Naive B cell (primary cell): ENCODE data around the gene ERC2. TPM values are rescaled to one million over a fixed set of nuclear protein-coding genes. Genes with fewer than 3 reads are reported as not detected.
A peak's percentile ranks its signal among the peaks of the same experiment; 100 is the strongest.

ENCODE experiments used
- ATAC-seq, 2 donors: fragments of 150-1000 bp; cut with Tn5 transposase; 2 replicates each; pipeline ENCODE4 v1.10.0; 2021; ENCODE audit warnings: low read depth in 2 of 2, mild to moderate bottlenecking in 2 of 2, moderate library complexity in 2 of 2
- DNase-seq: peaks from one replicate; pipeline ENCODE4 v3.0.0; 2022
- H3K27ac Mint-ChIP-seq, 6 donors: one replicate each; pipeline ENCODE4 v1.8.0; 2020 to 2022; ENCODE audit warnings: mild to moderate bottlenecking in 6 of 6, mixed read lengths in 6 of 6, moderate library complexity in 5 of 6, inconsistent platforms in 2 of 6
- H3K27me3 Mint-ChIP-seq, 3 donors: one replicate each; pipeline ENCODE4 v1.8.0; 2021 to 2022; ENCODE audit warnings: mixed read lengths in 3 of 3, mild to moderate bottlenecking in 1 of 3
- H3K36me3 Mint-ChIP-seq, 2 donors: one replicate each; pipeline ENCODE4 v1.8.0; 2020 to 2022; ENCODE audit warnings: mixed read lengths in 2 of 2, inconsistent platforms in 1 of 2, mild to moderate bottlenecking in 1 of 2
- H3K4me1 Mint-ChIP-seq, 3 donors: one replicate each; pipeline ENCODE4 v1.8.0; 2020 to 2022; ENCODE audit warnings: mixed read lengths in 3 of 3, inconsistent platforms in 1 of 3, mild to moderate bottlenecking in 1 of 3, moderate library complexity in 1 of 3
- H3K4me3 Mint-ChIP-seq, 8 donors: one replicate each; pipeline ENCODE4 v1.8.0; 2020 to 2022; ENCODE audit warnings: mild to moderate bottlenecking in 8 of 8, mixed read lengths in 8 of 8, moderate library complexity in 8 of 8, inconsistent platforms in 2 of 8
- H3K9me3 Mint-ChIP-seq, 7 donors: one replicate each; pipeline ENCODE4 v1.8.0; 2020 to 2022; ENCODE audit warnings: mixed read lengths in 7 of 7, mild to moderate bottlenecking in 5 of 7, inconsistent platforms in 2 of 7, moderate library complexity in 1 of 7
- polyA plus RNA-seq, 6 donors: library from polyadenylated mRNA; unstranded; fragments of 300-500 nt; fragmentation: Illumina TruSeq; gene quantifications; one replicate each; pipeline ENCODE4 v1.2.3, GENCODE V29; 2021; ENCODE audit warnings: low read depth in 6 of 6

ERC2 gene
- polyA plus RNA-seq, 6 donors from 2014 or later = not detected

- peaks cover 0 to 4% (median 4%) of the 10 kb centered on the region in 3 donors for H3K27me3 Mint-ChIP-seq
- ATAC-seq (no peak), DNase-seq (no peak)
- H3K9me3 Mint-ChIP-seq = peaks cover 0 to 7% (median 0%) of the 10 kb centered on the region in 7 donors
- no peak overlapping the region for H3K27ac Mint-ChIP-seq
- no peaks in the 10 kb centered on the region for H3K36me3 Mint-ChIP-seq
- no peak overlapping the region for H3K4me3 Mint-ChIP-seq
- H3K4me1 Mint-ChIP-seq = no peaks in the 10 kb centered on the region
Measured at GRCh38 chr3:55790596-55791350, 677.5 kb downstream of the ERC2 start.

GRCh38 chr3:55789516-55789915 is 678.8 kb downstream of the ERC2 start:
- DNase-seq (no peak), ATAC-seq (no peak)
- H3K4me1 Mint-ChIP-seq = no peaks in the 10 kb centered on the region
- peaks cover 0 to 7% (median 0%) of the 10 kb centered on the region in 7 donors for H3K9me3 Mint-ChIP-seq
- H3K27me3 Mint-ChIP-seq = peaks cover 0 to 4% (median 0%) of the 10 kb centered on the region in 3 donors
- H3K36me3 Mint-ChIP-seq = no peaks in the 10 kb centered on the region
- H3K4me3 Mint-ChIP-seq = no peak overlapping the region
- no peak overlapping the region for H3K27ac Mint-ChIP-seq

- DNase-seq (no peak), ATAC-seq (no peak)
- Mint-ChIP-seq H3K4me3 (no peak overlapping the region), H3K27me3 (no peaks in the 10 kb centered on the region), H3K27ac (no peak overlapping the region), H3K36me3 (no peaks in the 10 kb centered on the region), H3K9me3 (peaks cover 0 to 5% (median 0%) of the 10 kb centered on the region in 7 donors), H3K4me1 (no peaks in the 10 kb centered on the region)
Measured at GRCh38 chr3:55782807-55783206, 685.5 kb downstream of the ERC2 start.

GRCh38 chr3:55782351-55782750 is 685.9 kb downstream of the ERC2 start:
- Mint-ChIP-seq H3K4me3 (no peak overlapping the region), H3K4me1 (no peaks in the 10 kb centered on the region), H3K9me3 (peaks cover 0 to 5% (median 0%) of the 10 kb centered on the region in 7 donors), H3K27ac (no peak overlapping the region), H3K36me3 (no peaks in the 10 kb centered on the region), H3K27me3 (no peaks in the 10 kb centered on the region)
- ATAC-seq = no peak
- no peak for DNase-seq

GRCh38 chr3:55780913-55781312 is 687.4 kb downstream of the ERC2 start:
- no peaks in the 10 kb centered on the region for H3K4me1 Mint-ChIP-seq
- H3K27me3 Mint-ChIP-seq = peaks cover 0 to 2% (median 0%) of the 10 kb centered on the region in 3 donors
- no peak for DNase-seq
- H3K27ac Mint-ChIP-seq = no peak overlapping the region
- H3K4me3 Mint-ChIP-seq = no peak overlapping the region
- peaks cover 0 to 5% (median 0%) of the 10 kb centered on the region in 7 donors for H3K9me3 Mint-ChIP-seq
- ATAC-seq = no peak
- H3K36me3 Mint-ChIP-seq = no peaks in the 10 kb centered on the region

- Mint-ChIP-seq H3K36me3 (no peaks in the 10 kb centered on the region), H3K4me3 (no peak overlapping the region), H3K27ac (no peak overlapping the region), H3K4me1 (no peaks in the 10 kb centered on the region), H3K9me3 (peaks cover 0 to 5% (median 0%) of the 10 kb centered on the region in 7 donors), H3K27me3 (peaks cover 0 to 5% (median 0%) of the 10 kb centered on the region in 3 donors)
- DNase-seq (no peak), ATAC-seq (no peak)
Measured at GRCh38 chr3:55779543-55779942, 688.7 kb downstream of the ERC2 start.

- Mint-ChIP-seq H3K4me1 (no peaks in the 10 kb centered on the region), H3K36me3 (no peaks in the 10 kb centered on the region), H3K9me3 (peaks cover 0 to 9% (median 0%) of the 10 kb centered on the region in 7 donors), H3K27me3 (peaks cover 0 to 5% (median 0%) of the 10 kb centered on the region in 3 donors), H3K4me3 (no peak overlapping the region), H3K27ac (no peak overlapping the region)
- ATAC-seq (no peak), DNase-seq (no peak)
Measured at GRCh38 chr3:55775366-55776154, 692.7 kb downstream of the ERC2 start.

- no peaks in the 10 kb centered on the region for H3K4me1 Mint-ChIP-seq
- peaks cover 0 to 9% (median 0%) of the 10 kb centered on the region in 7 donors for H3K9me3 Mint-ChIP-seq
- peaks cover 0 to 5% (median 0%) of the 10 kb centered on the region in 3 donors for H3K27me3 Mint-ChIP-seq
- no peaks in the 10 kb centered on the region for H3K36me3 Mint-ChIP-seq
- no peak overlapping the region for H3K27ac Mint-ChIP-seq
- H3K4me3 Mint-ChIP-seq = no peak overlapping the region
- DNase-seq = no peak
- ATAC-seq = no peak
Measured at GRCh38 chr3:55774856-55775255, 693.4 kb downstream of the ERC2 start.

- DNase-seq (no peak), ATAC-seq (no peak)
- H3K36me3 Mint-ChIP-seq = no peaks in the 10 kb centered on the region
- no peak overlapping the region for H3K4me3 Mint-ChIP-seq
- peaks cover 0 to 5% (median 0%) of the 10 kb centered on the region in 3 donors for H3K27me3 Mint-ChIP-seq
- no peaks in the 10 kb centered on the region for H3K4me1 Mint-ChIP-seq
- H3K27ac Mint-ChIP-seq = no peak overlapping the region
- peaks cover 0 to 14% (median 0%) of the 10 kb centered on the region in 7 donors for H3K9me3 Mint-ChIP-seq
Measured at GRCh38 chr3:55771503-55771902, 696.8 kb downstream of the ERC2 start.

- H3K4me1 Mint-ChIP-seq = no peaks in the 10 kb centered on the region
- ATAC-seq = no peak
Measured at GRCh38 chr3:55770077-55770476, 698.2 kb downstream of the ERC2 start.

GRCh38 chr3:55766753-55767152 is 701.5 kb downstream of the ERC2 start:
- H3K9me3 Mint-ChIP-seq = peaks cover 0 to 13% (median 2%) of the 10 kb centered on the region in 7 donors
- H3K36me3 Mint-ChIP-seq = no peaks in the 10 kb centered on the region
- H3K27ac Mint-ChIP-seq = no peak overlapping the region
- no peak for DNase-seq
- H3K4me3 Mint-ChIP-seq = no peak overlapping the region
- no peak for ATAC-seq
- no peaks in the 10 kb centered on the region for H3K4me1 Mint-ChIP-seq
- H3K27me3 Mint-ChIP-seq = no peaks in the 10 kb centered on the region

More at GRCh38 chr3:55770077-55770476, 698.2 kb downstream of the ERC2 start:
- no peak for DNase-seq
- Mint-ChIP-seq H3K9me3 (peaks cover 0 to 9% (median 2%) of the 10 kb centered on the region in 7 donors), H3K4me3 (no peak overlapping the region), H3K27me3 (no peaks in the 10 kb centered on the region), H3K27ac (peak overlapping the region in 1 of 6 donors; percentile 56), H3K36me3 (no peaks in the 10 kb centered on the region)

- H3K27me3 Mint-ChIP-seq = no peaks in the 10 kb centered on the region
- no peaks in the 10 kb centered on the region for H3K36me3 Mint-ChIP-seq
- H3K4me1 Mint-ChIP-seq = no peaks in the 10 kb centered on the region
- H3K9me3 Mint-ChIP-seq = peaks cover 0 to 14% (median 2%) of the 10 kb centered on the region in 7 donors
- no peak overlapping the region for H3K27ac Mint-ChIP-seq
- no peak overlapping the region for H3K4me3 Mint-ChIP-seq
- ATAC-seq (no peak), DNase-seq (no peak)
Measured at GRCh38 chr3:55765906-55766701, 702.2 kb downstream of the ERC2 start.

- Mint-ChIP-seq H3K27ac (no peak overlapping the region), H3K4me3 (no peak overlapping the region), H3K27me3 (no peaks in the 10 kb centered on the region), H3K9me3 (peaks cover 0 to 14% (median 2%) of the 10 kb centered on the region in 7 donors), H3K36me3 (no peaks in the 10 kb centered on the region), H3K4me1 (no peaks in the 10 kb centered on the region)
- DNase-seq (no peak), ATAC-seq (no peak)
Measured at GRCh38 chr3:55765398-55765797, 702.9 kb downstream of the ERC2 start.
